Esophagus muscularis mucosa (tissue), 3 donors: ENCODE data around the gene MRPL14.

Experiments used
- CTCF ChIP-seq, 3 experiments: fragments of 200-600 bp in 2 of 3; fragments of 450-650 bp in 1 of 3; sonication (generic) in 2 of 3; IDR thresholded peaks; one replicate each; pipeline ENCODE4 v1.5.1; 2017 to 2019; ENCODE audit warnings: antibody characterized with exemption in 3 of 3, mild to moderate bottlenecking in 2 of 3, moderate library complexity in 1 of 3
- POLR2A ChIP-seq: fragments of 450-650 bp; IDR thresholded peaks from one replicate; pipeline ENCODE4 v1.6.1; 2017; ENCODE audit warnings: antibody characterized with exemption, moderate library complexity, mild to moderate bottlenecking, low read depth

DNA sequence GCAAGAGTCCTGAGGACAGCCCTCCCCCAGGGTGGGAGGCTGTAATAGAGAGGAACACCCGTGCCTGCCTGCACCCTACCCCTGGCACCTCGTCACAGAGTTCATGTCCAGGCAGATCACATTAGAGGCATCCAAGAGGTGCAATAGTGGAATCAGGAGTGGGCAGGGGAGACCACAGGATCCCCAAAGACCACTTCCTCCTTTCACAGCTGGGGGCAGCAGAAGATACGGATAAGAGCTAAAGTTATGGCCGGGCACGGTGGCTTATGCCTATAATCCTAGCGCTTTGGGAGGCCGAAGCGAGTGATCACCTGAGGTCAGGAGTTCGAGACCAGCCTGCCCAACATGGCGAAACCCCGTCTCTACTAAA, 29.9 kb upstream of the MRPL14 start:
- no peak for TF ChIP-seq POLR2A
- no peak for TF ChIP-seq CTCF (IDR thresholded peaks at IDR 0.05)
